RWPE1 (cell line): ENCODE results near the gene SPARCL1.
"Not testable (repeated sequence)": the region's sequence is repeated elsewhere in the genome, so short reads cannot be mapped to it uniquely, and the experiment has no call there.

Experiments
- CTCF ChIA-PET: fragments of 350-600 bp; sonication (Branson Sonifier 250); formaldehyde crosslinking; extraction: SDS; loops from one replicate; lab custom pipeline; 2021; lab: Yijun Ruan, JAX
- POLR2A ChIA-PET: fragments of 400-600 bp; formaldehyde crosslinking; extraction: SDS; loops from one replicate; lab custom pipeline; 2020; ENCODE audit warnings: antibody characterized with exemption; ENCODE audit not compliant: low non-redundant PET; lab: Yijun Ruan, JAX
- DNase-seq: peaks from one replicate; pipeline ENCODE4 v3.0.0; 2012; ENCODE audit warnings: low spot score
- H3K27ac ChIP-seq: fragments of 450-650 bp; 2 replicates; pipeline ENCODE4 v1.5.1; 2017
- TF ChIP-seq, protein P1 (sequence below): fragments of 450-650 bp; conservative IDR thresholded peaks from 2 replicates; pipeline ENCODE4 v1.5.1; 2017; ENCODE audit warnings: low read depth, mild to moderate bottlenecking

Gene SPARCL1

DNA sequence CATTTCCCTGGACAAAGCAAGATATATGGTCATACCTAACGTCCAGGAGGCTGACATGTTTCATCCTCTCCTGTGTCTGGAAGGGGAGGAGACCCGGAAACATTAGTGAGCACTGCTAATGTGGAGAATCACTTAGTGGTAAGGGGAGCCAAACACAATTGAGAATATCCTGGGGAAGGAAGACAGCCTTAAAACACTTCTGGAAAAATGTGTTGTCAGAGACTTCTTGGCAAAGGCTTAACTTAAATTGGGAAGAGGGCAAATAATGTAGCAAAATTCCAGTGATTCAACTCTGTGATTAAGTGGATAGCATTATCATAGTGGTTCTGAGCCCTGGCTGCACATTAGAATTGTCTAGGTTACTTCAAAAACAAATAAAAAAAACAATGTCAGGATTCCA, 39.5 kb downstream of the SPARCL1 start:
- H3K27ac ChIP-seq = no peak overlapping the region
- CTCF ChIA-PET = no interaction called here
- TF ChIP-seq, protein P1, sequence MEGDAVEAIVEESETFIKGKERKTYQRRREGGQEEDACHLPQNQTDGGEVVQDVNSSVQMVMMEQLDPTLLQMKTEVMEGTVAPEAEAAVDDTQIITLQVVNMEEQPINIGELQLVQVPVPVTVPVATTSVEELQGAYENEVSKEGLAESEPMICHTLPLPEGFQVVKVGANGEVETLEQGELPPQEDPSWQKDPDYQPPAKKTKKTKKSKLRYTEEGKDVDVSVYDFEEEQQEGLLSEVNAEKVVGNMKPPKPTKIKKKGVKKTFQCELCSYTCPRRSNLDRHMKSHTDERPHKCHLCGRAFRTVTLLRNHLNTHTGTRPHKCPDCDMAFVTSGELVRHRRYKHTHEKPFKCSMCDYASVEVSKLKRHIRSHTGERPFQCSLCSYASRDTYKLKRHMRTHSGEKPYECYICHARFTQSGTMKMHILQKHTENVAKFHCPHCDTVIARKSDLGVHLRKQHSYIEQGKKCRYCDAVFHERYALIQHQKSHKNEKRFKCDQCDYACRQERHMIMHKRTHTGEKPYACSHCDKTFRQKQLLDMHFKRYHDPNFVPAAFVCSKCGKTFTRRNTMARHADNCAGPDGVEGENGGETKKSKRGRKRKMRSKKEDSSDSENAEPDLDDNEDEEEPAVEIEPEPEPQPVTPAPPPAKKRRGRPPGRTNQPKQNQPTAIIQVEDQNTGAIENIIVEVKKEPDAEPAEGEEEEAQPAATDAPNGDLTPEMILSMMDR = no peak
- no peak for DNase-seq
- POLR2A ChIA-PET = interaction anchor here (0.6 kb wide), 1 partner anchor 42 kb away, joined by 3 read pairs; no protein-coding TSS in a partner anchor

DNA sequence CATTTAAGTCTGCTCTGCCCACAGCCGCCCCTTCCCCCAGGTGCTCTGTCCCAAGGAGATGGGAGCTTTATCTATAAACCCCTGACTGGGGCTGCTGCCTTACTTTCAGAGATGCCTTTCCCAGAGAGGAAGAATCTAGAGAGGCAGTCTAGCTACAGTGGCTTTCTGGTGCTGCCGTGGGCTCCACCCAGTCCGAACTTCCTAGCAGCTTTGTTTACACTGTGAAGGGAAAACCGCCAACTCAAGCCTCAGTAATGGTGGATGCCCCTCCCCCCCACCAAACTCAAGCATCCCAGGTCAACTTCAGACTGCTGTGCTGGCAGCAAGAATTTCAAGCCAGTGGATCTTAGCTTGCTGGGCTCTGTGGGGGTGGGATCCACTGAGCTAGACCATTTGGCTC, 40.5 kb downstream of the SPARCL1 start:
- POLR2A ChIA-PET, CTCF ChIA-PET: not testable (repeated sequence)

DNA sequence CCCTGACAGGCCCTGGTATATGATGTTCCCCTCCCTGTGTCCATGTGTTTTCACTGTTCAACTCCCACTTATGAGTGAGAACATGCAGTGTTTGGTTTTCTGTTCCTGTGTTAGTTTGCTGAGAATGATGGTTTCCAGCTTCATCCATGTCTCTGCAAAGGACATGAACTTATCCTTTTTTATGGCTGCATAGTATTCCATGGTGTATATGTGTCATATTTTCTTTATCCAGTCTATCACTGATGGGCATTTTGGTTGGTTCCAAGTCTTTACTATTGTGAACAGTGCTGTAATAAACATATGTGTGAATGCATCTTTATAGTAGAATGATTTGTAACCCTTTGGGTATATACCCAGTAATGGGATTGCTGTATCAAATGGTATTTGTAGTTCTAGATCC, 45.9 kb downstream of the SPARCL1 start:
- H3K27ac ChIP-seq, CTCF ChIA-PET, DNase-seq, POLR2A ChIA-PET: not testable (repeated sequence)

More for the DNA sequence above, 40.5 kb downstream of the SPARCL1 start:
- not testable (repeated sequence) for H3K27ac ChIP-seq, DNase-seq

DNA sequence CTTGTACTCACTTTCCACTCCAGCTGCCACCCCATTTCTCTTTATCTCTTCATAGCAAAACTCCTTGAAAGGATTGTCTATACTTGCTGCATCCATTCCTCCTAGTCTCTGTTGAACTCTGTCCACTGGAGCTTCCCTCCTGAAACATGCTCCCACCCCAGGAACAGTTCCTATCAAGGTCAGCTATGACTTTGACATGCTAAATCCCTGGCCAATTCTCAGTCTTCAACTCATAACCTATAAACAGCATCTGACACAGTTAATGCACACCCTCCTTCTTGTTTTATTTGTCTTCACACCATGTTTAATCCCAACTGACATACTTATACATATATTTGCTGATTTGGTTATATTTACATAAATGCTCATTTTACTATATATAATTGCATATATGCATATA, 47.8 kb downstream of the SPARCL1 start:
- ChIA-PET CTCF (no interaction called here), POLR2A (no interaction called here)
- TF ChIP-seq, protein P1 = no peak
- H3K27ac ChIP-seq = no peak overlapping the region
- no peak for DNase-seq

DNA sequence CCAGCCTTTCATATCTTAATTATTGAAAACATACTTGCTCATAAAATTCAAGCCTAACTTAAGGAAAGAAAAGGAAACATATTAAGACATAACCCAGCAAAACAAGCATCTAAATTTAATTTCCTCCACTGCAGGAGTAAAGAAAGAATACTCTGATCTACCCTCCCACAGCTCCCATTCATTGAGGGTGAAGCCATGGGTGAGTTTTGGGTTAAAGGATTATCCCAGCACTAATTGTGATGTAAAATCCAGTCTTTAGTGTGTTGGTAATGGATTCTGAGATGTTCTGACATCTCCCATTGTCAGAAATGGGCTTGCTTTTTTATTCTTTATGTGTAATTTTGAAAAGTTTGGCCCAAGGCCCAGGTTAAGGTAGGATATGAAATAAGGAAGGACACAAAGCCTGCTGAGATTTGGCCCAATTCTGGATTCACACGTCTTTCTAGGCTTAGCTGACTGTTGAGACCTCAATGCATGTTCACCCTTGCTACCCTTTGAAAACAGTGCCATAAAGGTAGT, 50.4 kb downstream of the SPARCL1 start:
- POLR2A ChIA-PET = no interaction called here
- TF ChIP-seq, protein P1 = no peak
- DNase-seq = no peak
- CTCF ChIA-PET = no interaction called here
- no peak overlapping the region for H3K27ac ChIP-seq

DNA sequence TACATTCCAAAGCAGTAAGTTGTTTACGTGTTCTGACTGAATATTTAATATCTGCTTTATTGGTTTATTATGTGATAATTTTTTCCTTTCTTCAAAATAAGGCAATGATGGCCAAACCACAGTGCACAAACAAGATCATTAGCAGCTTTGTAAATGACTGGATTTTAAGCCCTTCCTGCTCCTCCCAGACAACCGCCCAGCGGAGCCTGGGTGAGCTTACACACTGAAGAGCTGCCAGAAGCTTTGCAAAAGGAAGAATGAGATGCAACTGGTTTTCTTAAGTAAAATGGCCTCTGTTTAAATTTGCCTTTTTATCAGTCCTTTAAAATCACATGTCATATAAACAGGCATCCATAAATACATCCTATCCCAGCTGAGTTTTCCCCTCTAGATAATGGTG, 52.2 kb downstream of the SPARCL1 start:
- ChIA-PET POLR2A (no interaction called here), CTCF (no interaction called here)
- no peak for DNase-seq
- no peak overlapping the region for H3K27ac ChIP-seq
- TF ChIP-seq, protein P1 = no peak

DNA sequence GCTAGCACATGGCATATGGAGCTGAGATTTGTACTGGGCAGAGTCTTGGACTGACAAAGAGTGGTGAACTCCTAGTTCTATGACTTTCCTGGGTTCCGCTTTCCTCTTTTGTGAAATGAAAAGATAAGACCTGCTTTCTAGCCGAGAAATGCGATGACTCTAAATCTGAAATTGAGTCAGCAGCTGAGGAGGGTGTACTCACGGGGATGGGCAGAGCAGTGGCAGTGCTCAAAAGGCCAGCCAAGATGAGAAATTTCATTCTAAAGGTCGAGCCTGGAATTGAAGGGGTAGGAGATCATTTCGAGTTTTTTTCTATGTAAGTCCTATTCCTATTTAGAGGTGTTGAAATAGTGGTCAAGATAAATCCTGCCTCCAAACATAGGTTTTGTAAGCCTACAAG, 59.8 kb downstream of the SPARCL1 start:
- DNase-seq = no peak
- no peak overlapping the region for H3K27ac ChIP-seq
- TF ChIP-seq, protein P1 = no peak
- ChIA-PET CTCF (interaction anchor here (0.7 kb wide), 1 partner anchor 113 kb away, joined by 3 read pairs; no protein-coding TSS in a partner anchor), POLR2A (no interaction called here)
